Natural killer cell treated with Interleukin-12 subunit alpha and Interleukin-12 subunit beta and Interleukin-15 and Interleukin-18, amount 100 ng/mL, for 72 hours (primary cell): Measurements from ENCODE around the gene CYP19A1. TPM values are rescaled to one million over a fixed set of nuclear protein-coding genes. Genes with fewer than 3 reads are reported as not detected.

Experiments used
- ATAC-seq, 2 donors: fragments of 150-1000 bp; cut with Tn5 transposase in 1 of 2; sonication (Bioruptor Pico), chemical (Tn5 transposase) in 1 of 2; 2 replicates each; pipeline ENCODE4 v1.10.0; 2021
- DNase-seq: peaks from one replicate; pipeline ENCODE4 v3.0.0; 2022; ENCODE audit warnings: low spot score
- H3K27ac Mint-ChIP-seq, 2 donors: 1 replicate in 1 of 2; 2 replicates in 1 of 2; pipeline ENCODE4 v1.8.0; 2022; ENCODE audit warnings: mixed read lengths in 2 of 2, mild to moderate bottlenecking in 1 of 2, moderate library complexity in 1 of 2
- H3K27me3 Mint-ChIP-seq, 2 donors: 1 replicate in 1 of 2; 2 replicates in 1 of 2; pipeline ENCODE4 v1.8.0; 2022; ENCODE audit warnings: mixed read lengths in 2 of 2
- H3K36me3 Mint-ChIP-seq: one replicate; pipeline ENCODE4 v1.8.0; 2022; ENCODE audit warnings: mixed read lengths
- H3K4me1 Mint-ChIP-seq, 2 donors: 1 replicate in 1 of 2; 2 replicates in 1 of 2; pipeline ENCODE4 v1.8.0; 2022; ENCODE audit warnings: low read depth in 2 of 2, mixed read lengths in 2 of 2, mild to moderate bottlenecking in 1 of 2
- H3K4me3 Mint-ChIP-seq: one replicate; pipeline ENCODE4 v1.8.0; 2022; ENCODE audit warnings: mixed read lengths
- H3K9me3 Mint-ChIP-seq: 2 replicates; pipeline ENCODE4 v1.8.0; 2022; ENCODE audit warnings: mixed read lengths
- total RNA-seq, 2 donors: library from RNA; stranded (reverse); gene quantifications; one replicate each; pipeline ENCODE4 v1.2.3, GENCODE V29; 2022

Gene CYP19A1
- total RNA-seq, 2 donors from 2014 or later = not detected

DNA sequence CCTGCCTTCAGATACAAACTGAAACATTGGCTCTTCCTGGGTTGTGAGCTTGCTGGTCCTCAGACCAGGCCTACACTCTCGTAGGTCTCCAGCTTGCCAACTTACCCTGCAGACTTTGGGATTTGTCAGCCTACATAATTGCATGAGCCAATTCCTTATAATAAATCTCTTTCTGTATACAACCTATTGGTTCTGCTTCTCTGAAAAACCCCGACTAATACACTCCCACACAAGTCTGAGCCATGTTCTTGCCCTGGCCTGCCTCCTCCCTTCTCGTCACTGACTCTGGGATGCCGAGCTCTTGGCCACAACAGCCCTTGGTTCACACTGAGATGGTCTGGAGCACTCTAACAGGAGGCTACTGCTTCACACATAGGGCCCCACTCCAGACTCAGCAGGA lies 9.5 kb downstream of the CYP19A1 start:
- Mint-ChIP-seq H3K4me3 (no peak overlapping the region), H3K27ac (no peak overlapping the region), H3K9me3 (no peaks in the 10 kb centered on the region), H3K36me3 (no peaks in the 10 kb centered on the region), H3K27me3 (peaks cover 0 to 5% of the 10 kb centered on the region in 2 donors), H3K4me1 (no peaks in the 10 kb centered on the region)
- no peak for ATAC-seq
- no peak for DNase-seq

DNA sequence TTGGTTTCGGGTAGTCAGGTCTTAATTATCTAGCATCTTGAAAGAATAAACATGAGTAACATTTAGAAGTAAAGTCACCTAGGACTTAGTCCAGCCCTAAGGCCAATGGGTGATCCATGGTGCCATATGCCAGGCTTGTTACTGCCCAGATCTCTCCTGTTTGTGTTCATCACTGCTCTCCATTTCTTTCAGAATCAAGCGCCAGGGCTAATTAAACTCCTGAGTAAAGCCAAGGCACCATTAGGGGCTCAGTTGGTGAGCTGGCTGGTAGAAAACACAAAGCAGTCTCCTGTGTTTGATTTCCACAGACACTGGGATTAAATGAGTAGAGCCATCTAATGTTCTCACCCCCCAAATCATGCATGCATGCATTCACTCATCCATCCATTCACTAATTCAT lies 11.3 kb downstream of the CYP19A1 start:
- DNase-seq = no peak
- no peak for ATAC-seq
- Mint-ChIP-seq H3K4me3 (no peak overlapping the region), H3K4me1 (no peaks in the 10 kb centered on the region), H3K9me3 (no peaks in the 10 kb centered on the region), H3K27me3 (peaks cover 0 to 5% of the 10 kb centered on the region in 2 donors), H3K36me3 (no peaks in the 10 kb centered on the region), H3K27ac (no peak overlapping the region)

DNA sequence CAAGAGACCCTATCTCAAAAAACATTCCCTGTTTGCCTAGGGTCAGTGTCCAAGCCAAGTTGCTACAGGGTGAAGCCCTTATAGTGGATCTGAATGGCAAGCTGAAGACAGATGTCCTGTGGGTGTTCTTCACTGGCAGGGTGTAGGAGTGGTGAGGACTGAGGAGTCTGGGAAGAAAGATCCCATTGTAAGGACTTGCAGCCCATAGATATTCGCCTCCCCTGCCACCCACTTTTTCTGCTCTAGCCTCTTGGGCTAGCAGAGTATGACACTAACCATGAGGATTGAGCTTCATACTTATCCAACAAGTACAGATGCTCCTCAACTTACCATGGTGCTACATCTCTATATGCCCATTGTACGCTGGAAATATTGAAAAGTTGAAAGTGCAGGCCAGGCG lies 13.2 kb downstream of the CYP19A1 start:
- peaks cover 9 to 10% of the 10 kb centered on the region in 2 donors for H3K27me3 Mint-ChIP-seq
- ATAC-seq (no peak), DNase-seq (no peak)
- H3K4me3 Mint-ChIP-seq = no peak overlapping the region
- no peaks in the 10 kb centered on the region for H3K36me3 Mint-ChIP-seq
- no peaks in the 10 kb centered on the region for H3K9me3 Mint-ChIP-seq
- no peaks in the 10 kb centered on the region for H3K4me1 Mint-ChIP-seq
- H3K27ac Mint-ChIP-seq = no peak overlapping the region

DNA sequence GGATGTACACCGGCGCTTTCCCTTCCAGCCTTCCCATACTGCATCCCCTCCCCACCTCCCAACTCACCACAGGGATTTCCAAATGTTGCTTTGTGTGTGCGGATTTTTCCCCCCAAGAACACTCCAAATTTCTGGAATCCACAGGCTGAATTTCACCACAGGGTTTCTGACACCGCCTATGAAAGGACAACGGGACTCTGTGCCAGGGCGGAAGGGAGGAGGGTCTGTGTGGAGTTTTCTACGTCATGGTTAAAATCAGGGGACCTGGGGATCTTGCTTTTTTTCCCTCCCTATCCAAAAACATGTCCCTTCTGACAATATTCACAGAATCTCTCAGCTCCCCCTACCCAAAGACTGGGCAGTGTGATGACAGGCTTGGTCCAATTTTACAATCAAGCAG lies 14.6 kb downstream of the CYP19A1 start:
- Mint-ChIP-seq H3K9me3 (no peaks in the 10 kb centered on the region), H3K27me3 (peaks cover 7 to 21% of the 10 kb centered on the region in 2 donors), H3K4me3 (no peak overlapping the region), H3K4me1 (no peaks in the 10 kb centered on the region), H3K36me3 (no peaks in the 10 kb centered on the region), H3K27ac (no peak overlapping the region)
- ATAC-seq (no peak), DNase-seq (no peak)

DNA sequence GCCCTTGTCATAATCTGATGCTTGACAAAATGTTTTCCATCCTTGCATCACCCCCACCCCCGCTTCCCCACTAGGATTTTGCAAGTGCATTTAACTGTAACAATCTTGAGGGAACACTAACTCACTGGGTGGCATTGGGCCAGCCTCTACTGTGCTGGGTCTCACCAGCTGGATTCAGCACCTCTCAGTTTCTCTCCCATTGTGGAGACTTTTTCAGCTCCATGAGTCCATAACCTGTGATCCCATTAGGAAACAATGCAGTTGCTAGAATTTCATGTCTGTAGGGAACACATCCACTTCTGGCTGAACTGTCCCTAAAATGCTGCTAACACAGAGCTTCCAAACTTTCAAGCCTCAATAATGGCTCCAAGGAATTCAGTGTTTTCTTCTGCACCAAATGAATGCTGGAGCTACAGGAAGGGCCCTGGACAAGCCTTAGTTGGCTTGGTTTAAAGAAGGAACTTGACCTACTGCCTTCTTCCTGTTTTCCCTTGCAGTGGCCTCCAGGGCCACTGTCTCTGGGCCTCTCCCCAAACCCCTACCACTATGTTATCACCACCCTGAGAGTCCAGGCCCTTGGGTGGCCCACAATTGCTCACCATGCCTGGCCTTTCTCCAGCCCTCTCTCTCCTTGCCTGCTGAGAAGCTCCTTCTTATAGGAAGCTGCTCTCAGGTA lies 15.6 kb downstream of the CYP19A1 start:
- Mint-ChIP-seq H3K36me3 (no peaks in the 10 kb centered on the region), H3K4me1 (no peaks in the 10 kb centered on the region), H3K9me3 (no peaks in the 10 kb centered on the region), H3K27me3 (peaks cover 7 to 22% of the 10 kb centered on the region in 2 donors), H3K4me3 (no peak overlapping the region), H3K27ac (no peak overlapping the region)
- ATAC-seq = no peak
- no peak for DNase-seq

DNA sequence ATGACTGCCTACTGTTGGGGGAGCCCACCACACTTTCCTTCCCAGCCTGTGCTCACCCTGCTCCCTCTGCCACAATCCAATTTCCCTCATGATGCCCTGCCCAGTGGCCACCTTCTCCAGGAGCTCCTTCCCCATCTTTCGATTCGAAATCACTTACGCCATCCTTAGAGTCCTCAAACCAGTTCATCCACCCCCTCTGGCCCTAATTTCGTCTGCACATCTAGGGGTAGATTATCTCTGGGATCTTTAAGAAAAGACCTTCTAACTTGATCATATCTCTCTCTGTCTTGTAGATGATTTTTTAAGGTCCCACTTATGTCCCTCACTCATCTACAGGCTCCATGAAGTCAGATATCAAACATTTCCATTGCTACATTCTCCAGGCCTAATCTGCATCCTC lies 17.1 kb downstream of the CYP19A1 start:
- DNase-seq = no peak

DNA sequence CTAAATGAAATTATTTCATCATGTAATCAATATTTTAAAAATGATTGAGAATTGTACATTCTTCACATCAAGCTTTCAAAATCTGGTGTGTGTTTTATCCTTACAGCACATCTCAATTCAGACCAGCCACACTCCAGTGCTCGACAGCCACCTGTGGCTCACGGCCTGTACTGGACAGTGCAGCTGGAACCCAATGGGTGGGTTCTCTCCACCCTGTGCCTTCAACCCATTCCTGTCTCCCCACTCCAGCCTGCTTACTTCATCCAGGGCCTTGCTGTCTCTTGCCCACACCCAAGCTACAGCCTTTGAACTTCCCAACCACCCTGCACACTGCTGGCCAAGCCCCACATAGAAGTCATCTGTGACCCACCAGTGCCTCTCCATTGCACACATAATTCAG lies 17.6 kb downstream of the CYP19A1 start:
- no peaks in the 10 kb centered on the region for H3K9me3 Mint-ChIP-seq
- H3K27me3 Mint-ChIP-seq = peaks cover 9 to 22% of the 10 kb centered on the region in 2 donors
- H3K36me3 Mint-ChIP-seq = no peaks in the 10 kb centered on the region
- H3K4me3 Mint-ChIP-seq = no peak overlapping the region
- no peak for ATAC-seq
- H3K4me1 Mint-ChIP-seq = no peaks in the 10 kb centered on the region
- DNase-seq = no peak
- H3K27ac Mint-ChIP-seq = no peak overlapping the region

More for the DNA sequence above, 17.1 kb downstream of the CYP19A1 start:
- no peak overlapping the region for H3K27ac Mint-ChIP-seq
- no peaks in the 10 kb centered on the region for H3K36me3 Mint-ChIP-seq
- H3K4me1 Mint-ChIP-seq = no peaks in the 10 kb centered on the region
- no peak overlapping the region for H3K4me3 Mint-ChIP-seq
- no peaks in the 10 kb centered on the region for H3K9me3 Mint-ChIP-seq
- H3K27me3 Mint-ChIP-seq = peaks cover 9 to 22% of the 10 kb centered on the region in 2 donors
- no peak for ATAC-seq

DNA sequence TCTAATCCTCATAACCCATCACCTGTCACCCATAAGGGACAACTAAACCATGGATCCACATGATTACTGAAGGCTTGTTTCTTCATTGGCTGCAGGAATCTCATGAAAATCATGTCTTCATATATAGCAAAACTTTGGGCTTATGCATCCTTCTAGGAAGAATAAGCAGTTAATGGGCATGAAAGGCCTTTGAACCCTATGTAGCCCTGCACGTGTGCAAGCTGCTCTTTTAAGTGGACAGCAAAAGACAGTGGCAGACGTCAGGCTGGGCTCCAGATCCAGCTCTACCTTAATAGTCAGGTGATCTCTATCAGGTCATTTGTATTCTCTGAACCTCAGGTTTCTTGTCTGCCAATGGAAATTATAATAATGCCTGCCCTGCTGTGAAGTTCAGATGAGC lies 18.9 kb downstream of the CYP19A1 start:
- Mint-ChIP-seq H3K27me3 (peaks cover 9 to 22% of the 10 kb centered on the region in 2 donors), H3K36me3 (no peaks in the 10 kb centered on the region), H3K9me3 (no peaks in the 10 kb centered on the region), H3K4me1 (no peaks in the 10 kb centered on the region), H3K4me3 (no peak overlapping the region), H3K27ac (no peak overlapping the region)
- ATAC-seq = no peak
- DNase-seq = no peak

DNA sequence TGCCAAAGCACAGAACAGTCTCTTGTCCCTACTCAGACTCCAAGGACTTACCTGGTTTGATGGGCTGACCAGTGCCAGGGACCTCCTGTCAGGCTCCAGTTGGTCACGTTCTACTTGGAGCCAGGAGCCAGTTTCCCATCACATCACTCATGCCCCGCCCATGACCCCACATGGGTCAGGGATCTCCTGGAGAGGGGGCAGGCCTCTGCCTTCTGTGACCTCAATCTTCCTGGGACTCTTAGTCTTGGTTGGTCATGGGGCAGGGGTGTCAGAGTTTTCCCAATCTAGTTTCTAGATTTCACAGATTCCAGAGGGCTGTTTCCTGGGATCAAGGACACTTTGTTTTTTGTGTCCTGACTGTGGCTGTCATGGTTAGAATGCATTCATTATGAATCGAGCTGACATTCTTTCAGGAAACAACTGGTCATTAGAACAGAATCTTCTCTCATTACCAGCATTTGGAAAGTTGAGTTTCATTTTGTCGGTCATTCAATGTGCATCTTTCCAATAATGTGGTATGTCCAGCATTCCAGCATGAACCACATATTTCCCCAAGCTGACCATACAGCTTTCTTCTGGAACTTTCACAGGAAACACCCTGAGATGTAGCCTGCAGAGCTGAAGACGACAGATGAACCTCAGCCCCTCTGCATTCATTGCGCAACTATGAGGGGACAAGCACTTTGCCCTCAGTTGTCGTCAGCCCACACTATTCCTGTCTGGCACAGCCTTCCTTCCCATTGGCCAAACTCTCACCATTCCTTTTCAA lies 19.8 kb downstream of the CYP19A1 start:
- no peak overlapping the region for H3K27ac Mint-ChIP-seq
- H3K9me3 Mint-ChIP-seq = no peaks in the 10 kb centered on the region
- no peak overlapping the region for H3K4me3 Mint-ChIP-seq
- H3K27me3 Mint-ChIP-seq = peaks cover 9 to 22% of the 10 kb centered on the region in 2 donors
- DNase-seq (no peak), ATAC-seq (no peak)
- H3K4me1 Mint-ChIP-seq = no peaks in the 10 kb centered on the region
- no peaks in the 10 kb centered on the region for H3K36me3 Mint-ChIP-seq

DNA sequence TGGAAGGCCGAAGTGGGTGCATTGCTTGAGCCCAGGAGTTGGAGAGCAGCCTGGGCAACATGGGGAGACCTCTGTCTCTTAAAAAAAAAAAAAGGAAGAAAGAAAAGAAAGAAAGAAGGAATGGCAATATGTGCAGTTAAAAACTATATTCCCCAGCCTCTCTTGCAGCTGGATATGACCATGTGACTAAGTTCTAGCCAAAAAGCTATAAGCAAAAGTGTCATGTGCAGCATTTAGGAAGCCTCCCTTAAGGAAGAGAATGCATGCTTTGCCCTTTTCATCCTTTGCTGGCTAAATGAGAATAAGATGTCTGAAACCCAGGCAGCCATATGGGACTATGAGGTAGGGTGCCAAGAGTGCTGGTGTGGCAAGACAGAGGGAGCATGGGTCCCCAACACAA lies 21.8 kb downstream of the CYP19A1 start:
- Mint-ChIP-seq H3K9me3 (no peaks in the 10 kb centered on the region), H3K4me3 (no peak overlapping the region), H3K4me1 (no peaks in the 10 kb centered on the region), H3K27ac (no peak overlapping the region), H3K36me3 (no peaks in the 10 kb centered on the region), H3K27me3 (peaks cover 13 to 22% of the 10 kb centered on the region in 2 donors)
- no peak for DNase-seq
- ATAC-seq = no peak

DNA sequence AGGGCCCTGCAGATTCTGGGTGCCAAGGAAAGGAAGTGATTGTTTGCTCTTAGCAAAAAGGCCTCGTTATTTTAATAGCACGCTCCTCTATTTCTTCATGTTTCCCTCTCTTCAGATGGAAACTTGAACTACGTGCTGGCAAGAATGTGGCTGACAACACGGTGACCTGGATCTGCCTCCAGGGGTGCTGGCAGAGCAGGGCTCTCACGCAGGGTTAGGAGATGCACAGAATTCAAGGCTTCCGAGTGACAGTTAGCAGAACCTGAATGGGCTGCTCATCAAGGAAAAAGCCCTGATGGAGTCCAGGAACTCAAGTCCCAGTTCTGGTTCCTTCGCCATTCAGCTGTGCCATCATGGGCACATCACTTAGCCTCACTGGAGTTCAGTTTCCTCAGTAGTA lies 22.7 kb downstream of the CYP19A1 start:
- DNase-seq = no peak
- Mint-ChIP-seq H3K9me3 (no peaks in the 10 kb centered on the region), H3K27me3 (peaks cover 10 to 13% of the 10 kb centered on the region in 2 donors), H3K36me3 (no peaks in the 10 kb centered on the region), H3K4me1 (no peaks in the 10 kb centered on the region), H3K27ac (no peak overlapping the region), H3K4me3 (no peak overlapping the region)
- ATAC-seq = no peak

DNA sequence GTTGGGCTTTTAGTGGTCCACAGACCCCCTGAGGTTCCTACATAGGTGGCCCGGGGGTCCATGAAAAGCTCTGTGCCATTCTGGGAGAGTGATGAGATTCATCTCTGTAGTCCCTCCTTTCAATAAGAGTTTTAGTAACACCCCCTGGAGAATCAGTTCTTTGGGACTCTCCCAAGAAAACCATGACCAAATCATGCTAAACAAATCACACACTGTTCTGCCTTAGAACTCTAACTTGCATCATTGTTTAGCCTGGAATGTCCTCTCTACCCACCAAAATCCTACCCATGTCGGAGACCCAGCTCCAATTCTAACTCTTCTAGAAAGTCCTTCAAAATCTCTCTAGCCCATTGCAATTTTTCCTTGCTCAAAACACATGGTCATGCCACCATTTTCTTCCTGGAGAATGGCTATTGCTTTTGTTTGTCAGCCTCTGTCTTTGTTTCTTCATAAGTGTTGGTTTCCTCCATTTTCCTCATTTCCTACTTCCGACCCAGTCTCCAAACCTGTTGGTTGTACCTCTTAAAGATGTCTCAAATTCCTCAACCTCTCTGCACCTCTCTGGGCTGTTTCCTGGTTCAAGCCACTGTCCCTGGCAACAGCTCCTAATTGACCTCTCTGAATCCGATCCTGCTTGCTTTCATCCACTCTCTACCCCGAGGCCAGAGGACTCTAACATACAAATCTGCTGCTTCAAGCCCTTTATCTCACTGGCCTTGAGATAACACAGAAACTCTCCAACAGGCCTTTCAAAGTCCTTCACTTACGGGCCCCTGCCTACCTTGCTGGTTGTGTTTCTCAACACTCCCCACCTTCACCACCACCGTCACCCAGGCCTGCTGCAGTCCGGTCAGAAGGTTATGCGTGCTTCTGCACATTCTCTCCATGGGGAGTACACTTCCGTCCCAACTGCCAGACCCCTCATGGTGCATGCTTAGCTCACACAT lies 23.7 kb downstream of the CYP19A1 start:
- Mint-ChIP-seq H3K27ac (no peak overlapping the region), H3K36me3 (no peaks in the 10 kb centered on the region), H3K4me1 (no peaks in the 10 kb centered on the region), H3K4me3 (no peak overlapping the region), H3K27me3 (peaks cover 7% of the 10 kb centered on the region in 2 donors), H3K9me3 (no peaks in the 10 kb centered on the region)
- no peak for ATAC-seq
- DNase-seq = no peak

DNA sequence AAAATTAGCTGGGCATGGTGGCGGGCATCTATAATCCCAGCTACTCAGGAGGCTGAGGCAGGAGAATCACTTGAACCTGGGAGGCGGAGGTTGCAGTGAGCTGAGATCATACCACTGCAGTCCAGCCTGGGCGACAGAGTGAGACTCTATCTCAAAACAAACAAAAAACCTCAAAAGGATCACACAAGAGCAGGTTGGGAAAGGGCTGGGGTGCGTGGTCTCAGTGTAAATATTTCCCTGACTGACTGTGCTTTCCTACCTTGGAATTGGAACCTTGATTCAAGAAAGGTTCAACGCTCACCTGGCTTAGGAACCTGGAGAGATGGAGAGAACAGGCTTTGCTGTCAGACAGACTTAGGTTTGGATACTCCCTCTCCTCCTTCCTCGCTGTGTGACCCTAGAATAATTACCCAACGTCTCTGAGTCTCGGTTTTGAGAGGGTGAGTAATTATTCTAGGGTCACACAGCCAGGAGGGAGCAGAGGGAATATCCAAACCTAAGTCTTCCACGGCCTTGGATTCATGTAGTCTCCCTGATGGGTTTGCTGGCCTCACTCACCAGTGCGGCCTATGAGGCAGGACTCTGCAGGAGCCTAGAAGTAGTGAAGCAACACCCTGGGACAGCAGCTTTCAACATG lies 24.6 kb downstream of the CYP19A1 start:
- Mint-ChIP-seq H3K4me3 (no peak overlapping the region), H3K4me1 (no peaks in the 10 kb centered on the region), H3K9me3 (no peaks in the 10 kb centered on the region), H3K27ac (no peak overlapping the region), H3K36me3 (no peaks in the 10 kb centered on the region), H3K27me3 (peaks cover under 1 to 7% of the 10 kb centered on the region in 2 donors)
- DNase-seq (no peak), ATAC-seq (no peak)
